K562 (cell line): ENCODE results near the gene CHCHD4. TPM values are rescaled to one million over a fixed set of nuclear protein-coding genes. Genes with fewer than 3 reads are reported as not detected.

Source experiments
- BRD4 ChIP-seq: fragments of 200-600 bp; sonication (generic); IDR thresholded peaks from 2 replicates; pipeline ENCODE4 v1.6.1; 2017; ENCODE audit warnings: inconsistent platforms
- CBFB ChIP-seq: sonication (generic); formaldehyde crosslinking; IDR thresholded peaks from 2 replicates; pipeline ENCODE4 v1.4.0; 2020; ENCODE audit warnings: mild to moderate bottlenecking, missing genetic modification reagents
- CREB1 ChIP-seq, 2 experiments: sonication (generic) in 1 of 2; formaldehyde crosslinking in 1 of 2; IDR thresholded peaks; 2 replicates each; pipeline versions ENCODE4 v1.6.1 to v1.8.0; 2012 to 2022; ENCODE audit warnings: inconsistent platforms in 1 of 2, mild to moderate bottlenecking in 1 of 2, missing genetic modification reagents in 1 of 2, moderate library complexity in 1 of 2
- CXXC5 ChIP-seq: fragments of 250-450 bp; sonication (Bioruptor Pico); IDR thresholded peaks from 2 replicates; pipeline ENCODE4 v1.8.0; 2022; ENCODE audit warnings: inconsistent platforms, mild to moderate bottlenecking, moderate library complexity
- DEAF1 ChIP-seq: fragments of 450-650 bp; formaldehyde crosslinking; IDR thresholded peaks from 2 replicates; pipeline ENCODE4 v1.4.0; 2020; ENCODE audit warnings: mild to moderate bottlenecking, moderate library complexity
- EP300 ChIP-seq: IDR thresholded peaks from 2 replicates; pipeline ENCODE4 v1.6.1; 2012; ENCODE audit warnings: low read length, improper control_type of control experiment
- FOXK2 ChIP-seq, 2 experiments: fragments of 450-650 bp; IDR thresholded peaks in 1 of 2; conservative IDR thresholded peaks in 1 of 2; 2 replicates each; pipeline ENCODE4 v1.6.1; 2016; ENCODE audit warnings: low read depth in 2 of 2, mild to moderate bottlenecking in 1 of 2
- HDAC6 ChIP-seq: IDR thresholded peaks from 2 replicates; pipeline ENCODE4 v1.6.1; 2012; ENCODE audit warnings: low read depth, mild to moderate bottlenecking, control low read depth, inconsistent platforms, low read length, moderate library complexity
- HIVEP1 ChIP-seq: fragments of 250-450 bp; sonication (Bioruptor Pico); IDR thresholded peaks from 2 replicates; pipeline ENCODE4 v1.4.0; 2020; ENCODE audit warnings: mild to moderate bottlenecking
- HMG20A ChIP-seq: fragments of 450-650 bp; formaldehyde crosslinking; conservative IDR thresholded peaks from 2 replicates; pipeline ENCODE4 v1.4.0; 2020; ENCODE audit warnings: mild to moderate bottlenecking, mixed read lengths
- JUNB ChIP-seq: fragments of 450-650 bp; formaldehyde crosslinking; conservative IDR thresholded peaks from 2 replicates; pipeline ENCODE4 v1.4.0; 2020; ENCODE audit warnings: mild to moderate bottlenecking
- KDM1A ChIP-seq, 2 experiments: fragments of 450-650 bp; IDR thresholded peaks; 2 replicates each; pipeline ENCODE4 v1.6.1; 2016; ENCODE audit warnings: mild to moderate bottlenecking in 2 of 2
- MCM5 ChIP-seq: fragments of 450-650 bp; IDR thresholded peaks from 2 replicates; pipeline ENCODE4 v1.6.1; 2016; ENCODE audit warnings: low read depth
- MTA1 ChIP-seq: fragments of 450-650 bp; IDR thresholded peaks from 2 replicates; pipeline ENCODE4 v1.6.1; 2017; ENCODE audit warnings: borderline replicate concordance
- NBN ChIP-seq: fragments of 450-650 bp; IDR thresholded peaks from 2 replicates; pipeline ENCODE4 v1.6.1; 2016; ENCODE audit warnings: low read depth, mild to moderate bottlenecking
- NRF1 ChIP-seq, 2 experiments: fragments of 450-650 bp; IDR thresholded peaks in 1 of 2; conservative IDR thresholded peaks in 1 of 2; 2 replicates each; pipeline ENCODE4 v1.6.1; 2014; ENCODE audit warnings: mild to moderate bottlenecking in 2 of 2
- POLR2G ChIP-seq: fragments of 200-400 bp; formaldehyde crosslinking; IDR thresholded peaks from 2 replicates; pipeline ENCODE4 v1.6.1; 2017; ENCODE audit warnings: low read depth, mild to moderate bottlenecking, antibody characterized with exemption, low read length, moderate library complexity
- PTRF ChIP-seq: fragments of 450-650 bp; IDR thresholded peaks from 2 replicates; pipeline ENCODE4 v1.6.1; 2016; ENCODE audit warnings: mild to moderate bottlenecking, missing genetic modification characterization, missing compliant biosample characterization
- RB1 ChIP-seq: fragments of 450-650 bp; IDR thresholded peaks from 2 replicates; pipeline ENCODE4 v1.6.1; 2017; ENCODE audit warnings: low read depth, mild to moderate bottlenecking
- RBM39 ChIP-seq: fragments of 200-400 bp; formaldehyde crosslinking; optimal IDR thresholded peaks from 2 replicates; pipeline ENCODE3; 2018; ENCODE audit warnings: low read depth, low read length
- SIRT6 ChIP-seq: IDR thresholded peaks from one replicate; pipeline ENCODE4 v1.6.1; 2012; ENCODE audit warnings: low read depth, mild to moderate bottlenecking, control low read depth, inconsistent platforms, low read length, moderate library complexity
- SMARCB1 ChIP-seq: IDR thresholded peaks from 2 replicates; pipeline ENCODE4 v1.6.1; 2011; ENCODE audit warnings: improper control_type of control experiment, low read depth; ENCODE audit not compliant: insufficient read length
- SMARCE1 ChIP-seq: fragments of 450-650 bp; IDR thresholded peaks from 2 replicates; pipeline ENCODE4 v1.7.1; 2016; ENCODE audit warnings: mild to moderate bottlenecking
- TCF3 ChIP-seq: sonication (generic); formaldehyde crosslinking; IDR thresholded peaks from 2 replicates; pipeline ENCODE4 v1.4.0; 2020; ENCODE audit warnings: mild to moderate bottlenecking, missing genetic modification reagents
- TGIF2 ChIP-seq: sonication (generic); formaldehyde crosslinking; IDR thresholded peaks from 2 replicates; pipeline ENCODE4 v1.8.1; 2022; ENCODE audit warnings: mild to moderate bottlenecking, missing genetic modification reagents, moderate library complexity
- ZC3H8 ChIP-seq: fragments of 450-650 bp; IDR thresholded peaks from 2 replicates; pipeline ENCODE4 v1.6.1; 2017
- ZFP36 ChIP-seq: fragments of 150-350 bp; IDR thresholded peaks from 2 replicates; pipeline ENCODE4 v1.6.1; 2018; ENCODE audit warnings: low read length, low read depth; ENCODE audit not compliant: partially characterized antibody
- ZNF212 ChIP-seq: fragments of 450-650 bp; formaldehyde crosslinking; IDR thresholded peaks from 2 replicates; pipeline ENCODE4 v1.4.0; 2020; ENCODE audit warnings: mild to moderate bottlenecking
- ZNF24 ChIP-seq: fragments of 450-650 bp; IDR thresholded peaks from 2 replicates; pipeline ENCODE4 v1.6.1; 2016
- ZNF324 ChIP-seq: fragments of 250-450 bp; sonication (Bioruptor Pico); IDR thresholded peaks from 2 replicates; pipeline ENCODE4 v1.4.0; 2020; ENCODE audit warnings: mild to moderate bottlenecking
- ZNF75A ChIP-seq: fragments of 450-650 bp; formaldehyde crosslinking; IDR thresholded peaks from 2 replicates; pipeline ENCODE4 v1.4.0; 2020; ENCODE audit warnings: mild to moderate bottlenecking
- polyA plus RNA-seq, 8 experiments: library from polyadenylated mRNA; depleted of rRNA in 4 of 8; stranded (reverse) in 5 of 8; unstranded in 3 of 8; fragments of >200 nt; fragmentation: Nextera tagmentation in 2 of 8; fragmentation: Illumina TruSeq in 1 of 8; extraction: Ambion mirVana in 2 of 8; extraction: Trizol in 1 of 8; gene quantifications; 2 replicates each; pipeline versions ENCODE4 v1.2.1 to v1.2.3, GENCODE V29; 2011 to 2014; ENCODE audit warnings: inconsistent platforms in 1 of 8, missing spikeins in 1 of 8
- total RNA-seq, 7 experiments: library from RNA; depleted of rRNA in 6 of 7; stranded (reverse); fragments of >200 nt in 6 of 7; fragmentation: Illumina TruSeq in 2 of 7; extraction: Trizol in 2 of 7; gene quantifications; 2 replicates each; pipeline versions ENCODE4 v1.2.1 to v1.2.3, GENCODE V29; 2011 to 2021; ENCODE audit warnings: low replicate concordance in 1 of 7

CHCHD4 gene
- total and polyA plus RNA-seq, 9 of the 15 experiments (the other 6 are each of a cell fraction or from before 2014, with no cell fraction given) = 55.4 to 225 (median 77.2) TPM

- no peak for TF ChIP-seq RB1
- TF ChIP-seq ZC3H8 = no peak
- TF ChIP-seq RBM39 = no peak
- no peak for TF ChIP-seq NRF1 (conservative IDR thresholded peaks at IDR 0.05 in 1 of 2, IDR thresholded peaks at IDR 0.05 in 1 of 2)
- TF ChIP-seq CXXC5 = no peak; the same call in 1 of the 2 replicates
- peak; percentile 20; the same call in 1 of the 2 replicates for TF ChIP-seq MTA1
- TF ChIP-seq SMARCE1 = 0 out of 2 replicates have a peak, but pooled peaks have one; percentile 71
- no peak; the same call in 1 of the 2 replicates for TF ChIP-seq EP300
- no peak; the same call in 1 of the 2 replicates for TF ChIP-seq NBN
- no peak for TF ChIP-seq HMG20A (CRISPR knock-in tag)
- no peak for TF ChIP-seq CREB1 (IDR thresholded peaks at IDR 0.05)
- peak; percentile 16; the same call in 1 of the 2 replicates for TF ChIP-seq CREB1 (CRISPR knock-in tag; IDR thresholded peaks at IDR 0.05)
- no peak for TF ChIP-seq BRD4
- 0 out of 2 replicates have a peak, but pooled peaks have one; percentile 27 for TF ChIP-seq JUNB (CRISPR knock-in tag)
- peak; percentile 50; the same call in 1 of the 2 replicates for TF ChIP-seq ZNF324 (CRISPR knock-in tag)
- no peak for TF ChIP-seq SIRT6
- no peak for TF ChIP-seq PTRF
- TF ChIP-seq ZNF212 (CRISPR knock-in tag) = no peak
- no peak for TF ChIP-seq SMARCB1
- no peak for TF ChIP-seq POLR2G
- TF ChIP-seq TGIF2 (CRISPR knock-in tag) = no peak
- no peak for TF ChIP-seq ZFP36
- TF ChIP-seq MCM5 = no peak
- no peak for TF ChIP-seq KDM1A (IDR thresholded peaks at IDR 0.05)
- TF ChIP-seq HIVEP1 (CRISPR knock-in tag) = peak; percentile 19; the same call in 1 of the 2 replicates
- no peak for TF ChIP-seq HDAC6
- no peak for TF ChIP-seq TCF3
- no peak for TF ChIP-seq FOXK2 (conservative IDR thresholded peaks at IDR 0.05 in 1 of 2, IDR thresholded peaks at IDR 0.05 in 1 of 2; ENCODE audit: low read depth in 2 of 2)
- TF ChIP-seq CBFB (CRISPR knock-in tag) = peak; percentile 75; the same call in 1 of the 2 replicates
- peak; percentile 90 for TF ChIP-seq ZNF75A (CRISPR knock-in tag)
- no peak for TF ChIP-seq ZNF24
- no peak for TF ChIP-seq DEAF1 (CRISPR knock-in tag)
Measured at GRCh38 chr3:14125193-14126016, 735 bp upstream of the CHCHD4 start (continued).
